ENCODE results near the gene NTN5.

DNA sequence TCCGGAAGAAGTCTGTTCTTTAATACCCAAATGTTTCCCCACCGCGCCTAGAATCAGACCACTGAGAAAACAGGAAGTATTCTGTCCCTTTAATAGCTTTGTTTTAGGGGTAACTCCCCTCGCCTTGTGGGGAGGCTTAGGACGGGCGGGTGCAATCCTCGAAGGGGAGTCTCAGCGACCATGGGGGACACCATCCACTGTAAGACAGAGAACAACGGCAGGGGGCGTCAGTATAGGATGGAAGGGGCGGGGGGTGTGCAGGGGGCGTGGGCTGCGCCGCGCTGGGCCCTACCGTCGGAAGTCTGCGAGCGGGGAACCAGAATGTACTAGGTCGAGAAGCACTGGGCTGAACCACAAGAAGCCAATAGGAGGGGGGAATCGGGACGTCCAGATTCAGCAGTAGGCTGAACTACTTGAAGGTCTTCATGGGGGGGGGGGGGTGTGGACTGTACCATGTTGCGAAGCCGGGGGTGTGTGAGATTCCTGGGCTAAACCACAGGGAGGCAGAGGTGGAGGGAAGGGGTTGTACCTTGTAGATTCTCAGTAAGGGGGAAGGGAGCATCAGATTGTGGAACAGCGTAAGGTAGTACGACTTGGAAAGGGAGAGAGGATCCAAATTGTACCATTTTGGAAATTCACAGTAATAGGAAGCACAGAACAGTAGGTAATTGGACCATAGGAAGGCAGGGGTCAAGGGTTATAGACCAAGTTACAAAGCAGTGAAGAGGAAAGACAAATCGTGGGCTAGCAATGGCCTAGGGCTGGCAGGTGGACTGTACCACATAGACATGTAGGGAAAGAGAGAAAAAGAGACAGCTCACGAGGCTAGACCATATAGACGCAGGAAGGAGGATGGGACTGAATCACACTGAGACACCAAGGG is 34.6 kb downstream of the NTN5 start:
- TF ChIP-seq SUZ12 (IDR thresholded peaks at IDR 0.05; ENCODE audit: extremely low read depth, insufficient read depth, insufficient read length) = no peak
- TF ChIP-seq ZNF274 (IDR thresholded peaks at IDR 0.05; ENCODE audit: low read depth, low read length) = no peak
- TF ChIP-seq YY1 (IDR thresholded peaks at IDR 0.05; ENCODE audit: insufficient read depth, insufficient read length) = no peak

Data from NT2/D1 (cell line).